Epithelial cell of proximal tubule (primary cell): ENCODE results near the gene DNAJB6. TPM values are rescaled to one million over a fixed set of nuclear protein-coding genes. Genes with fewer than 3 reads are reported as not detected.

Experiments
- DNase-seq: peaks from one replicate; pipeline ENCODE4 v3.0.0-alpha.2; 2011; ENCODE audit warnings: low read depth
- H3K4me3 ChIP-seq: 2 replicates; pipeline ENCODE4 v1.5.1; 2011; ENCODE audit warnings: low read depth, mild to moderate bottlenecking, low read length
- CTCF ChIP-seq: conservative IDR thresholded peaks from 2 replicates; pipeline ENCODE4 v1.5.1; 2012; ENCODE audit warnings: low read depth, mild to moderate bottlenecking, low read length
- total RNA-seq: library from RNA; depleted of rRNA; stranded (reverse); fragments of >200 nt; gene quantifications from 2 replicates; pipeline ENCODE4 v1.2.3, GENCODE V29; 2015

DNAJB6 gene
- total RNA-seq, 1 donor from 2014 or later = 108 TPM

GRCh38 chr7:157405501-157405900, 68.7 kb downstream of the DNAJB6 start:
- no peak for TF ChIP-seq CTCF
- H3K4me3 ChIP-seq = no peak overlapping the region
- DNase-seq = no peak

- DNase-seq = no peak
- TF ChIP-seq CTCF = no peak
- H3K4me3 ChIP-seq = no peak overlapping the region
These were observed 69.4 kb downstream of the DNAJB6 start for GRCh38 chr7:157405914-157406810.

GRCh38 chr7:157406971-157407370, 70.2 kb downstream of the DNAJB6 start:
- no peak for TF ChIP-seq CTCF
- no peak for DNase-seq
- no peak overlapping the region for H3K4me3 ChIP-seq

- no peak overlapping the region for H3K4me3 ChIP-seq
- TF ChIP-seq CTCF = no peak
- no peak for DNase-seq
These were observed 70.9 kb downstream of the DNAJB6 start for GRCh38 chr7:157407512-157408257.

- no peak for TF ChIP-seq CTCF
- H3K4me3 ChIP-seq = no peak overlapping the region
- no peak for DNase-seq
These were observed 71.7 kb downstream of the DNAJB6 start for GRCh38 chr7:157408258-157409101.

GRCh38 chr7:157409149-157409752, 72.4 kb downstream of the DNAJB6 start:
- TF ChIP-seq CTCF = no peak
- no peak for DNase-seq
- H3K4me3 ChIP-seq = no peak overlapping the region
